Fibroblast of lung (primary cell): ENCODE results near the gene RAPGEF2. TPM values are rescaled to one million over a fixed set of nuclear protein-coding genes. Genes with fewer than 3 reads are reported as not detected.

Source experiments
- DNase-seq, 2 donors: peaks; one replicate each; pipeline versions ENCODE4 v3.0.0 to v3.0.0-alpha.2; 2010; ENCODE audit warnings: low read depth in 2 of 2
- H2AFZ ChIP-seq: 2 replicates; pipeline ENCODE4 v1.5.1; 2012; ENCODE audit warnings: low read length, control low read depth, inconsistent platforms
- H3K27ac ChIP-seq: 2 replicates; pipeline ENCODE4 v1.5.1; 2011; ENCODE audit warnings: low read length, control low read depth; ENCODE audit not compliant: insufficient read depth
- H3K27me3 ChIP-seq: 2 replicates; pipeline ENCODE4 v1.5.1; 2011; ENCODE audit warnings: mild to moderate bottlenecking, low read length; ENCODE audit not compliant: control insufficient read depth, insufficient read depth
- H3K36me3 ChIP-seq: 2 replicates; pipeline ENCODE4 v1.5.1; 2011; ENCODE audit warnings: low read length; ENCODE audit not compliant: control insufficient read depth, insufficient read depth
- H3K4me1 ChIP-seq: 2 replicates; pipeline ENCODE4 v1.5.1; 2011; ENCODE audit warnings: low read length; ENCODE audit not compliant: control insufficient read depth, insufficient read depth; ENCODE audit errors: extremely low read depth
- H3K4me2 ChIP-seq: 2 replicates; pipeline ENCODE4 v1.5.1; 2011; ENCODE audit warnings: low read length, control low read depth; ENCODE audit not compliant: insufficient read depth; ENCODE audit errors: extremely low read depth
- H3K4me3 ChIP-seq, 4 experiments: fragments of 200-600 bp in 1 of 4; sonication (generic) in 1 of 4; replicated peaks in 1 of 4; 2 replicates each; pipeline ENCODE4 v1.5.1; 2011 to 2016; ENCODE audit warnings: low read length in 4 of 4, low read depth in 3 of 4, mild to moderate bottlenecking in 3 of 4, control low read depth in 2 of 4, inconsistent platforms in 1 of 4, mixed read lengths in 1 of 4; ENCODE audit not compliant: insufficient read depth in 1 of 4; ENCODE audit errors: control extremely low read depth in 1 of 4
- H3K79me2 ChIP-seq: 2 replicates; pipeline ENCODE4 v1.5.1; 2012; ENCODE audit warnings: mild to moderate bottlenecking, low read length, inconsistent platforms; ENCODE audit not compliant: control insufficient read depth, insufficient read depth
- H3K9ac ChIP-seq: 2 replicates; pipeline ENCODE4 v1.5.1; 2011; ENCODE audit warnings: mild to moderate bottlenecking, low read length, control low read depth; ENCODE audit not compliant: insufficient read depth
- H3K9me3 ChIP-seq: 2 replicates; pipeline ENCODE4 v1.5.1; 2012; ENCODE audit warnings: low read depth, low read length; ENCODE audit not compliant: control insufficient read depth, insufficient read depth
- H4K20me1 ChIP-seq: 2 replicates; pipeline ENCODE4 v1.5.1; 2011; ENCODE audit warnings: low read length; ENCODE audit not compliant: control insufficient read depth, insufficient read depth; ENCODE audit errors: extremely low read depth
- CTCF ChIP-seq, 2 donors: IDR thresholded peaks in 1 of 2; conservative IDR thresholded peaks in 1 of 2; 1 replicate in 1 of 2; 2 replicates in 1 of 2; pipeline ENCODE4 v1.5.1; 2011 to 2012; ENCODE audit warnings: low read length in 2 of 2, control low read depth in 1 of 2, inconsistent platforms in 1 of 2, low read depth in 1 of 2, mild to moderate bottlenecking in 1 of 2
- EZH2 ChIP-seq: IDR thresholded peaks from 2 replicates; pipeline ENCODE4 v1.5.1; 2012; ENCODE audit warnings: low read length, control low read depth, mild to moderate bottlenecking; ENCODE audit errors: missing control alignments
- polyA plus RNA-seq, 2 donors: library from polyadenylated mRNA; depleted of rRNA in 1 of 2; stranded (reverse) in 1 of 2; unstranded in 1 of 2; fragments of >200 nt; gene quantifications; 2 replicates each; pipeline ENCODE4 v1.2.1, GENCODE V29; 2011 to 2012; ENCODE audit warnings: missing spikeins in 1 of 2
- total RNA-seq: library from RNA; depleted of rRNA; stranded (reverse); fragments of >200 nt; gene quantifications from 2 replicates; pipeline ENCODE4 v1.2.1, GENCODE V29; 2014

RAPGEF2 gene
- total and polyA plus RNA-seq, 2 donors (not counting 1 experiment from before 2014, with no cell fraction given) = 45.5 to 58.5 TPM

GRCh38 chr4:159220353-159220752 is 117.5 kb downstream of the RAPGEF2 start:
- Histone ChIP-seq H3K9ac (no peak overlapping the region), H3K4me2 (no peak overlapping the region), H2AFZ (no peak overlapping the region), H4K20me1 (no peaks in the 10 kb centered on the region), H3K79me2 (no peaks in the 10 kb centered on the region), H3K27me3 (no peaks in the 10 kb centered on the region), H3K36me3 (no peaks in the 10 kb centered on the region), H3K9me3 (no peaks in the 10 kb centered on the region), H3K4me3 (no peak overlapping the region), H3K4me1 (no peaks in the 10 kb centered on the region), H3K27ac (no peak overlapping the region)
- no peak for TF ChIP-seq CTCF (conservative IDR thresholded peaks at IDR 0.05 in 1 of 2, IDR thresholded peaks at IDR 0.05 in 1 of 2; ENCODE audit: low read depth in 1 of 2, low read length in 2 of 2)
- no peak for TF ChIP-seq EZH2
- peak in 1 of 2 donors; percentile 19 for DNase-seq

GRCh38 chr4:159221280-159221679 is 118.4 kb downstream of the RAPGEF2 start:
- H4K20me1 ChIP-seq = no peaks in the 10 kb centered on the region
- H3K4me1 ChIP-seq = no peaks in the 10 kb centered on the region
- H3K79me2 ChIP-seq = no peaks in the 10 kb centered on the region
- no peak for DNase-seq
- TF ChIP-seq EZH2 = no peak
- no peak for TF ChIP-seq CTCF (conservative IDR thresholded peaks at IDR 0.05 in 1 of 2, IDR thresholded peaks at IDR 0.05 in 1 of 2; ENCODE audit: low read depth in 1 of 2, low read length in 2 of 2)
- H3K9me3 ChIP-seq = no peaks in the 10 kb centered on the region
- H2AFZ ChIP-seq = no peak overlapping the region
- H3K27ac ChIP-seq = no peak overlapping the region
- H3K27me3 ChIP-seq = no peaks in the 10 kb centered on the region
- no peak overlapping the region for H3K4me3 ChIP-seq
- no peak overlapping the region for H3K9ac ChIP-seq
- no peaks in the 10 kb centered on the region for H3K36me3 ChIP-seq
- no peak overlapping the region for H3K4me2 ChIP-seq

- TF ChIP-seq CTCF (conservative IDR thresholded peaks at IDR 0.05 in 1 of 2, IDR thresholded peaks at IDR 0.05 in 1 of 2; ENCODE audit: low read depth in 1 of 2, low read length in 2 of 2) (no peak), EZH2 (no peak)
- Histone ChIP-seq H3K4me2 (no peak overlapping the region), H3K27ac (no peak overlapping the region), H2AFZ (no peak overlapping the region), H3K27me3 (no peaks in the 10 kb centered on the region), H3K4me3 (no peak overlapping the region), H3K9ac (no peak overlapping the region), H3K36me3 (no peaks in the 10 kb centered on the region), H3K9me3 (no peaks in the 10 kb centered on the region), H4K20me1 (no peaks in the 10 kb centered on the region), H3K4me1 (peaks cover 2% of the 10 kb centered on the region), H3K79me2 (no peaks in the 10 kb centered on the region)
- DNase-seq = no peak
Observed at GRCh38 chr4:159222043-159222552, 119.2 kb downstream of the RAPGEF2 start.
